HCT116 (cell line): Measurements from ENCODE around the gene KRTAP10-1. TPM values are rescaled to one million over a fixed set of nuclear protein-coding genes. Genes with fewer than 3 reads are reported as not detected.

Experiments used
- ATAC-seq: fragments of 200-7000 bp; cut with Tn5 transposase; 2 replicates; pipeline ENCODE4 v1.9.1; 2020; ENCODE audit warnings: mild to moderate bottlenecking, moderate library complexity
- BruUV-seq: library from RNA; stranded (reverse); fragments of 400-500 nt; replicated peaks from 2 replicates; lab custom pipeline; 2021; lab: Mats Ljungman, UMichigan
- CTCF ChIA-PET: fragments of 300-600 bp; sonication (Branson Sonifier 250); formaldehyde crosslinking; loops from one replicate; lab custom pipeline; 2021; ENCODE audit warnings: antibody characterized with exemption; lab: Charles Lee
- POLR2A ChIA-PET: fragments of 300-600, 350-600 bp; sonication (Branson Sonifier 250); formaldehyde crosslinking; loops from one replicate; lab custom pipeline; 2021; ENCODE audit warnings: antibody characterized with exemption; lab: Charles Lee
- RAD21 ChIA-PET, 2 experiments: fragments of 300-600 bp; sonication (Branson Sonifier 250); formaldehyde crosslinking; loops; one replicate each; lab custom pipeline; 2023; ENCODE audit warnings: low total read pairs in 2 of 2; ENCODE audit not compliant: uncharacterized antibody in 2 of 2, unreplicated experiment in 2 of 2, low non-redundant PET in 1 of 2; lab: Charles Lee
- DNase-seq: peaks from one replicate; pipeline ENCODE4 v3.0.0-alpha.2; 2010; ENCODE audit warnings: low read depth, low spot score
- H2AFZ ChIP-seq: fragments of 200-600 bp; shearing (Covaris generic), sonication (generic); 2 replicates; pipeline ENCODE4 v1.6.1; 2017; ENCODE audit warnings: low read depth, mixed run types, mixed read lengths, antibody characterized with exemption, low read length; ENCODE audit not compliant: poor library complexity, severe bottlenecking
- H3K27ac ChIP-seq: 2 replicates; pipeline ENCODE4 v1.5.1; 2012; ENCODE audit warnings: low read depth, low read length
- H3K27me3 ChIP-seq: fragments of 200-600 bp; sonication (generic); 2 replicates; pipeline ENCODE4 v1.6.1; 2016; ENCODE audit warnings: mixed run types, low read length, mixed read lengths; ENCODE audit not compliant: insufficient read depth
- H3K36me3 ChIP-seq, 2 experiments: fragments of 200-500 bp in 1 of 2; fragments of 200-600 bp in 1 of 2; sonication (Bioruptor generic) in 1 of 2; sonication (generic) in 1 of 2; 2 replicates each; pipeline versions ENCODE4 v1.5.1 to v1.6.1; 2014 to 2016; ENCODE audit warnings: low read length in 2 of 2, inconsistent platforms in 1 of 2, mixed read lengths in 1 of 2, mixed run types in 1 of 2; ENCODE audit not compliant: insufficient read depth in 2 of 2, control insufficient read depth in 1 of 2
- H3K4me1 ChIP-seq, 2 experiments: fragments of 200-600 bp in 1 of 2; sonication (generic) in 1 of 2; 2 replicates each; pipeline versions ENCODE4 v1.5.1 to v1.6.1; 2012 to 2017; ENCODE audit warnings: low read length in 2 of 2, inconsistent platforms in 1 of 2, mild to moderate bottlenecking in 1 of 2, mixed read lengths in 1 of 2, mixed run types in 1 of 2, moderate library complexity in 1 of 2; ENCODE audit not compliant: insufficient read depth in 2 of 2, control insufficient read depth in 1 of 2
- H3K4me2 ChIP-seq: fragments of 200-600 bp; sonication (generic); 2 replicates; pipeline ENCODE4 v1.6.1; 2017; ENCODE audit warnings: mixed run types, low read length, mixed read lengths
- H3K4me3 ChIP-seq, 2 experiments: fragments of 200-600 bp in 1 of 2; sonication (generic) in 1 of 2; replicated peaks in 1 of 2; 2 replicates each; pipeline ENCODE4 v1.5.1; 2011 to 2016; ENCODE audit warnings: low read length in 2 of 2, control low read depth in 1 of 2, low read depth in 1 of 2, mild to moderate bottlenecking in 1 of 2, mixed read lengths in 1 of 2, mixed run types in 1 of 2
- H3K79me2 ChIP-seq: fragments of 200-600 bp; sonication (generic); 2 replicates; pipeline ENCODE4 v1.6.1; 2017; ENCODE audit warnings: mild to moderate bottlenecking, mixed run types, low read length, moderate library complexity, mixed read lengths; ENCODE audit not compliant: insufficient read depth
- H3K9ac ChIP-seq: fragments of 200-600 bp; sonication (generic); 2 replicates; pipeline ENCODE4 v1.6.1; 2016; ENCODE audit warnings: low read length, mixed read lengths
- H3K9me2 ChIP-seq: fragments of 200-600 bp; sonication (generic), shearing (Covaris generic); 2 replicates; pipeline ENCODE4 v1.6.1; 2017; ENCODE audit warnings: mixed run types, mild to moderate bottlenecking, moderate library complexity; ENCODE audit not compliant: insufficient read depth
- H3K9me3 ChIP-seq, 2 experiments: fragments of 200-500 bp in 1 of 2; fragments of 200-600 bp in 1 of 2; sonication (Bioruptor generic) in 1 of 2; sonication (generic) in 1 of 2; 2 replicates each; pipeline ENCODE4 v1.6.1; 2014 to 2017; ENCODE audit warnings: low read length in 2 of 2, mixed read lengths in 2 of 2, inconsistent platforms in 1 of 2, low read depth in 1 of 2, mild to moderate bottlenecking in 1 of 2, mixed run types in 1 of 2, moderate library complexity in 1 of 2; ENCODE audit not compliant: control insufficient read depth in 1 of 2, insufficient read depth in 1 of 2
- H4K20me1 ChIP-seq: fragments of 200-600 bp; sonication (generic), shearing (Covaris generic); 2 replicates; pipeline ENCODE4 v1.6.1; 2017; ENCODE audit warnings: mixed run types, mild to moderate bottlenecking, moderate library complexity; ENCODE audit not compliant: insufficient read depth
- ATF3 ChIP-seq: IDR thresholded peaks from 2 replicates; pipeline ENCODE4 v1.6.1; 2012
- CBX3 ChIP-seq: IDR thresholded peaks from 2 replicates; pipeline ENCODE4 v1.6.1; 2012; ENCODE audit warnings: low read depth
- CTCF ChIP-seq, 3 experiments: fragments of 200-600 bp in 1 of 3; sonication (generic) in 1 of 3; IDR thresholded peaks in 2 of 3; conservative IDR thresholded peaks in 1 of 3; 2 replicates each; pipeline ENCODE4 v1.5.1; 2012 to 2017; ENCODE audit warnings: low read depth in 2 of 3, low read length in 2 of 3, antibody characterized with exemption in 1 of 3, borderline replicate concordance in 1 of 3, control low read depth in 1 of 3, mild to moderate bottlenecking in 1 of 3, mixed read lengths in 1 of 3, mixed run types in 1 of 3, moderate library complexity in 1 of 3; ENCODE audit not compliant: insufficient read depth in 1 of 3
- ELF1 ChIP-seq: IDR thresholded peaks from 2 replicates; pipeline ENCODE4 v1.6.1; 2012; ENCODE audit warnings: low read depth, borderline replicate concordance
- EZH2phosphoT487 ChIP-seq: fragments of 200-600 bp; IDR thresholded peaks from 2 replicates; pipeline ENCODE4 v1.6.1; 2018; ENCODE audit warnings: antibody characterized with exemption, borderline replicate concordance
- FOSL1 ChIP-seq: IDR thresholded peaks from 2 replicates; pipeline ENCODE4 v1.6.1; 2012; ENCODE audit warnings: low read depth
- JUND ChIP-seq: IDR thresholded peaks from 2 replicates; pipeline ENCODE4 v1.6.1; 2012
- MAX ChIP-seq: IDR thresholded peaks from 2 replicates; pipeline ENCODE4 v1.6.1; 2012
- POLR2AphosphoS5 ChIP-seq: IDR thresholded peaks from 2 replicates; pipeline ENCODE4 v1.6.1; 2011; ENCODE audit warnings: mild to moderate bottlenecking, low read depth, low read length, moderate library complexity
- RAD21 ChIP-seq: IDR thresholded peaks from 2 replicates; pipeline ENCODE4 v1.6.1; 2012; ENCODE audit warnings: low read depth, mild to moderate bottlenecking
- SIN3A ChIP-seq: IDR thresholded peaks from 2 replicates; pipeline ENCODE4 v1.6.1; 2012; ENCODE audit warnings: low read depth
- SP1 ChIP-seq: IDR thresholded peaks from 2 replicates; pipeline ENCODE4 v1.6.1; 2012; ENCODE audit warnings: low read depth
- SRF ChIP-seq: IDR thresholded peaks from 2 replicates; pipeline ENCODE4 v1.6.1; 2012; ENCODE audit warnings: low read depth
- TCF7L2 ChIP-seq: IDR thresholded peaks from 2 replicates; pipeline ENCODE4 v1.7.0; 2011; ENCODE audit warnings: borderline replicate concordance, inconsistent platforms; ENCODE audit not compliant: insufficient read depth, insufficient read length; ENCODE audit errors: extremely low read depth
- YY1 ChIP-seq: IDR thresholded peaks from 2 replicates; pipeline ENCODE4 v1.6.1; 2011; ENCODE audit warnings: low read length, low read depth, moderate library complexity, mild to moderate bottlenecking; ENCODE audit not compliant: insufficient replicate concordance; ENCODE audit errors: extremely low read depth
- ZBTB33 ChIP-seq: IDR thresholded peaks from 2 replicates; pipeline ENCODE4 v1.6.1; 2011; ENCODE audit warnings: mild to moderate bottlenecking, low read length, moderate library complexity; ENCODE audit not compliant: insufficient replicate concordance; ENCODE audit errors: extremely low read depth
- ZFX ChIP-seq: fragments of 450-650 bp; IDR thresholded peaks from 2 replicates; pipeline ENCODE4 v1.6.1; 2017
- ZNF274 ChIP-seq: fragments of 200-500 bp; sonication (Bioruptor generic); IDR thresholded peaks from 2 replicates; pipeline ENCODE4 v1.6.1; 2014; ENCODE audit warnings: mild to moderate bottlenecking, low read depth, low read length, inconsistent platforms
- intact Hi-C: fragments of 100-400 bp; cut with micrococcal nuclease; formaldehyde crosslinking; loops from 2 replicates; pipeline ENCODE4 v1.10.0; 2022
- total RNA-seq: library from RNA; stranded (reverse); gene quantifications from one replicate; pipeline ENCODE4 v1.2.1, GENCODE V29; 2021; ENCODE audit not compliant: unreplicated experiment

Gene KRTAP10-1
- total RNA-seq, 1 experiment from 2014 or later: not detected

- TF ChIP-seq CTCF (IDR thresholded peaks at IDR 0.05 in 2 of 3, conservative IDR thresholded peaks at IDR 0.05 in 1 of 3; ENCODE audit: borderline replicate concordance in 1 of 3, insufficient read depth in 1 of 3, low read depth in 2 of 3, low read length in 2 of 3) (no peak), ZBTB33 (no peak), CBX3 (no peak), JUND (no peak)
Measured at GRCh38 chr21:44529503-44530125, 10.4 kb downstream of the KRTAP10-1 start (continued).

GRCh38 chr21:44529011-44529421 lies 11.0 kb downstream of the KRTAP10-1 start:
- no peak overlapping the region for H3K4me3 ChIP-seq
- H4K20me1 ChIP-seq: no peaks in the 10 kb centered on the region
- H2AFZ ChIP-seq: no peak overlapping the region
- peaks cover 4 to 6% of the 10 kb centered on the region in 2 experiments; a peak in 1 of 4 replicates for H3K9me3 ChIP-seq
- no peak overlapping the region for H3K4me2 ChIP-seq
- RAD21 ChIA-PET: no interaction called here
- no peaks in the 10 kb centered on the region for H3K9me2 ChIP-seq
- H3K4me1 ChIP-seq: no peaks in the 10 kb centered on the region
- H3K9ac ChIP-seq: no peak overlapping the region
- CTCF ChIA-PET: no interaction called here
- no peaks in the 10 kb centered on the region for H3K27me3 ChIP-seq
- DNase-seq: no peak
- ATAC-seq: no peak
- H3K79me2 ChIP-seq: no peaks in the 10 kb centered on the region
- no TSS peak for BruUV-seq
- POLR2A ChIA-PET: no interaction called here
- no peaks in the 10 kb centered on the region for H3K36me3 ChIP-seq
- no peak overlapping the region for H3K27ac ChIP-seq
- intact Hi-C loops: no loop called here
- TF ChIP-seq FOSL1 (no peak), POLR2AphosphoS5 (no peak), CBX3 (no peak), JUND (no peak), MAX (no peak), SP1 (no peak), SIN3A (no peak), ELF1 (no peak), ATF3 (no peak), SRF (no peak), ZBTB33 (no peak), EZH2phosphoT487 (no peak), ZFX (no peak), ZNF274 (no peak), RAD21 (no peak), YY1 (no peak), TCF7L2 (no peak)
